HG03060 (cell line): ENCODE data around the gene MPI.
"Not testable (repeated sequence)": the region's sequence is repeated elsewhere in the genome, so short reads cannot be mapped to it uniquely, and the experiment has no call there.

ENCODE experiments used
- ATAC-seq: cut with Tn5 transposase; IDR thresholded peaks from one replicate; pipeline ENCODE4 v1.9.1; 2021; ENCODE audit warnings: low read depth, moderate number of reproducible peaks; ENCODE audit not compliant: unreplicated experiment

Gene MPI

GRCh38 chr15:74920456-74920855 is 30.6 kb downstream of the MPI start:
- no peak for ATAC-seq

- no peak for ATAC-seq
Measured at GRCh38 chr15:74924525-74924924, 34.7 kb downstream of the MPI start.

GRCh38 chr15:74928771-74929198 is 38.9 kb downstream of the MPI start:
- no peak for ATAC-seq

- ATAC-seq: no peak
Measured at GRCh38 chr15:74933573-74933972, 43.7 kb downstream of the MPI start.

DNA sequence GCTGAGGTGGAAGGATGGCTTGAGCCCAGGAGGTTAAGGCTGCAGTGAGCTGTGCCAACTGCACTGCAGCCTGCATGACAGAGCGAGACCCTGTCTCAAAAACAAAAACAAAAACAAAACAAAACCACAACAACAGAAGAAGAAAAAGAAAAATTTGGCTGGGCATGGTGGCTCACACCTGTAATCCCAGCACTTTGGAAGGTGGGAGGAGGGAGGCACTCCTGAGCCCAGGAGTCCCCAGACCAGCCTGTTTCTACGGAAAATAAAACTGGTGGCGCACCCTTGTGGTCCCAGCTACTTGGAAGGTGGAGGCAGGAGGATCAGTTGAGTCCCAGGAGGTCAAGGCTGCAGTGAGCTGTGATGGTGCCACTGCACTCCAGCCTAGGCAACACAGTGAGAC is 45.4 kb downstream of the MPI start:
- ATAC-seq: not testable (repeated sequence)

DNA sequence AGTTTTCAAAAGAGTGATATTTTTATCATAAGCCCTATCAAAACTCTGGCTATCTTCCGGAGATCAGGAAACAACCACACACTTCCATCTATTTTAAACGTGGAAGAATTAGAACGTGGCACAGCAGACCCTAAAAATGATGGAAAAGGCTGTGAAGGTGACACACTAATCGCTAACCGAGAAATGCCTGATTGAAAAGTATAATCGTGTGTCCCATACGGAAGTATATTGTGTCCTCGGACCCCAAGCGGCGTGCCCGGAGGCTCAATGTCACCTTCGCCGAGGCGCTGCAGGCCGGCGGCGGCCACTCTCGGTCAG is 47.4 kb downstream of the MPI start:
- ATAC-seq: no peak

DNA sequence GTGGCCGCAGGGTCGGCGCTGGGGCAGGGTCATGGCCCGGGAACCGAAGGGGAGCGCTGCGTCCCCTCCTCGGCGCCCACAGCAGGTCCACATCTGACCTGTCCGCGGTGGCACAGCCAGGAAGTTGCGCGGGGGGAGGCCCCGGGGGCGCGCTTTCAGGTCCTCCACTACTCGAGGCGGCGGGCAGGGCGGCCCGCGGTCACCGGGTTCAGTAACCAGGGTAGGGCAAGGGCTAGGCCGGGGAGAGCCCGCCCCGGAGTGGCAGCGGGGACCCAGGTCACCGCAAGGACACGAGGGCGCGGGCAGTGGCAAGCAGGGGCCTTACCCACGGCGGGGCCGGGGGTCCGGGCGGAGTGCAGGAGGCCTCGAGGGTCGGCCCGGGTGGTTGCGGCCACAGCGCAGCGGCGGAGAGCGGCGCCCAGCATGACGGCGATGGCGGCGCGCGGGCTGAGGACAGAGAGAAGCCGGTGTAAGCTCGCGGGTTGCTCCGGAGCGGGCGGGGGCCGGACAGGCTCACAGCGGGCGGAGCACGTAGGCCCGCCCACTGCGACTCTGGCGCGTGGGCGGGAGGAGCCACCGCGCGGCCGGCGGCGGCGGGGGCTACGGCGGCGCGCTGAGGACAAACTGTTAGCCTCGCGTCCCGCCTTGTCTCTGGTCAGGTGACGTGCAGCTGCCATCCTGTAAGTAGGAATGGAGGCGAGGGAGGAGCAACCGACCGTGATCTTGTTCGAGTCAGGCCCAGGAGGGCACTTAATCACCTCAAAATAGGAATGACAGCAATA is 47.9 kb downstream of the MPI start, which contains the start of gene COX5A:
Gene COX5A (minus strand): TSS at position 484 of the 782 bp plus-strand sequence. CDS start 59 bp downstream, at position 425.
- ATAC-seq: peak; percentile 67

- ATAC-seq: no peak
Measured at GRCh38 chr15:74950078-74950908, 60.5 kb downstream of the MPI start.

DNA sequence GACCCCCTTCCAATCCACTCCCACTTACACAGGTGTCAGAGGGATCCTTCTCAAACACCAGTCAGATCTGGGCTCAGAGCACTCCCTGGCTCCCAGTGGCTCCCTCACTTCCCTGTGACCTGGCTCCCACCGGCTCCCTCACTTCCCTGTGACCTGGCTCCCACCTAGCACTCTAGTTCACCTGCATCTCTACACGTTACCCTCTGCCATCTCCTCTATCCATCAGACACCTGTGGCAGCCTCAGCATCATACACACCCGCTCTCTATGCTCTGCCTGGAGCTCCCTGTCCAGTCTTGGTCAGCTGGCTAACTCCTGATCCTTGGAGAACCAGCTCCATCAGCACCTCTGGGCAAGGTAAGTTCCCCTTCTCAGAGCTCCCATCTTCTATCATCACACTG is 61.2 kb downstream of the MPI start:
- no peak for ATAC-seq
